Subcutaneous abdominal adipose tissue (tissue), 5 donors: ENCODE data around the gene TIGD3.
A peak's percentile ranks its signal among the peaks of the same experiment; 100 is the strongest.
"Not testable (repeated sequence)": the region's sequence is repeated elsewhere in the genome, so short reads cannot be mapped to it uniquely, and the experiment has no call there.

Source experiments
- H3K27ac ChIP-seq: one replicate; pipeline ENCODE4 v1.7.0; 2013; ENCODE audit warnings: low read depth, mild to moderate bottlenecking, inconsistent platforms, low read length, moderate library complexity
- H3K27me3 ChIP-seq, 5 donors: one replicate each; pipeline ENCODE4 v1.7.0; 2013; ENCODE audit warnings: low read length in 5 of 5, inconsistent platforms in 1 of 5; ENCODE audit not compliant: control insufficient read depth in 5 of 5, insufficient read depth in 4 of 5
- H3K36me3 ChIP-seq, 5 donors: one replicate each; pipeline ENCODE4 v1.7.0; 2013; ENCODE audit warnings: low read length in 5 of 5; ENCODE audit not compliant: control insufficient read depth in 5 of 5, insufficient read depth in 5 of 5
- H3K4me1 ChIP-seq, 5 donors: one replicate each; pipeline ENCODE4 v1.7.0; 2013; ENCODE audit warnings: low read length in 5 of 5, mild to moderate bottlenecking in 3 of 5, moderate library complexity in 1 of 5; ENCODE audit not compliant: control insufficient read depth in 5 of 5, insufficient read depth in 5 of 5
- H3K4me3 ChIP-seq, 5 donors: one replicate each; pipeline ENCODE4 v1.7.0; 2013; ENCODE audit warnings: low read length in 5 of 5, low read depth in 1 of 5
- H3K9ac ChIP-seq, 5 donors: one replicate each; pipeline ENCODE4 v1.7.0; 2013; ENCODE audit warnings: low read length in 5 of 5, mild to moderate bottlenecking in 4 of 5, moderate library complexity in 3 of 5
- H3K9me3 ChIP-seq, 5 donors: one replicate each; pipeline ENCODE4 v1.7.0; 2013; ENCODE audit warnings: low read length in 5 of 5; ENCODE audit not compliant: control insufficient read depth in 5 of 5
- donor health status: healthy.
- donor health status: healthy.
- donor health status: healthy.
- donor health status: healthy.
- donor health status: healthy.

TIGD3 gene

GRCh38 chr11:65323813-65324212 lies 30.7 kb upstream of the TIGD3 start:
- H3K36me3 ChIP-seq = peaks cover 0 to 31% (median 29%) of the 10 kb centered on the region in 5 donors

DNA sequence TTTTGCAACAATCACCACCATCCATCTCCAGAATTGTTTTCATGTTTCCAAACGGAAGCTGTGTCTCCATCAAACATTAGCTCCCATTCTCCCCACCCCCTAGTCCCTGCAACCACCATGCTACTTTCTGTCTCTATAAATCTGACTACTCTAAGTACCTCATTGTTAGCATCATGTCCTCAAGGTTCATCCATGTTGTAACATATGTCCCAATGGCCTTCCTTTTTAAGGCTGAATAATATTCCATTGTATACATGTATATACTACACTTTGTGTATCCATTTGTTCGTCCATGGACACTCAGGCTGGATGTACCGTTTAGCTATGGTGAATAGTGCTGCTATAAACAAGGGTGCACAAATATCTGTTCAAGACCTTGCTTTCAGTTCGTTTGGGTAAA lies 29.1 kb upstream of the TIGD3 start:
- Histone ChIP-seq H3K36me3 (peaks cover 0 to 24% (median 23%) of the 10 kb centered on the region in 5 donors), H3K27me3 (no peaks in the 10 kb centered on the region), H3K4me3 (no peak overlapping the region), H3K9ac (no peak overlapping the region), H3K27ac (no peak overlapping the region), H3K9me3 (no peaks in the 10 kb centered on the region), H3K4me1 (peaks cover 2 to 43% (median 28%) of the 10 kb centered on the region in 5 donors)

More at GRCh38 chr11:65323813-65324212, 30.7 kb upstream of the TIGD3 start:
- Histone ChIP-seq H3K27me3 (no peaks in the 10 kb centered on the region), H3K27ac (no peak overlapping the region), H3K4me1 (peaks cover 5 to 47% (median 36%) of the 10 kb centered on the region in 5 donors), H3K9ac (no peak overlapping the region), H3K4me3 (no peak overlapping the region), H3K9me3 (no peaks in the 10 kb centered on the region)

- Histone ChIP-seq H3K27me3 (no peaks in the 10 kb centered on the region), H3K9ac (no peak overlapping the region), H3K27ac (no peak overlapping the region), H3K4me1 (peaks cover 0 to 27% (median 19%) of the 10 kb centered on the region in 5 donors), H3K36me3 (peaks cover 0 to 8% (median 7%) of the 10 kb centered on the region in 5 donors), H3K9me3 (no peaks in the 10 kb centered on the region), H3K4me3 (no peak overlapping the region)
Measured at GRCh38 chr11:65327021-65327420, 27.5 kb upstream of the TIGD3 start.

DNA sequence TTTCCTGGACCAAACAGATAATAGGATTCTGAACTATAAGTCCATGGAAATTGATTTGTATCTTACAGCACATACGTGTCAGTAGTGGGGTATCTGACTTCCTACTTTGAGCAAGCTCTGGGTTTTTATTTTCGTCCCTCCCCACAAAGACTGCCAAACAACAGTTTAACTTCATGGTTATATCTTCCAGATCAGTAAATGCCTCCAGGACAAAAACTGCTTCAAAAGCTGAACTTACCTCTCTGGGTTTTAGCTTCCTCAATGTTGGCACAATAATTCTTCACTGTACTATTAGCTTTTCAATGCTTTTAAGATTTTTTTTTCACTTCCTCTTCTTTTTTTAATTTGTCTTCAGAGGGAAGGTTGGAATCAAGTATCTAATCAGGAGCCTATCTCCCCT lies 25.1 kb upstream of the TIGD3 start:
- H3K27me3 ChIP-seq = no peaks in the 10 kb centered on the region
- no peaks in the 10 kb centered on the region for H3K36me3 ChIP-seq
- H3K9ac ChIP-seq = peak overlapping the region in 1 of 5 donors; percentile 35
- peaks cover 1 to 24% (median 20%) of the 10 kb centered on the region in 5 donors for H3K4me1 ChIP-seq
- H3K9me3 ChIP-seq = no peaks in the 10 kb centered on the region
- H3K27ac ChIP-seq = no peak overlapping the region
- no peak overlapping the region for H3K4me3 ChIP-seq

- H3K27me3 ChIP-seq = no peaks in the 10 kb centered on the region
- H3K9ac ChIP-seq = peak overlapping the region in 1 of 5 donors; percentile 35
- no peak overlapping the region for H3K4me3 ChIP-seq
- H3K4me1 ChIP-seq = peaks cover 3 to 29% (median 25%) of the 10 kb centered on the region in 5 donors
- no peak overlapping the region for H3K27ac ChIP-seq
- H3K9me3 ChIP-seq = no peaks in the 10 kb centered on the region
- H3K36me3 ChIP-seq = no peaks in the 10 kb centered on the region
Measured at GRCh38 chr11:65329944-65330403, 24.6 kb upstream of the TIGD3 start.

- H3K27ac ChIP-seq = no peak overlapping the region
- no peaks in the 10 kb centered on the region for H3K9me3 ChIP-seq
- H3K27me3 ChIP-seq = no peaks in the 10 kb centered on the region
- peaks cover 5 to 35% (median 30%) of the 10 kb centered on the region in 5 donors for H3K4me1 ChIP-seq
- no peaks in the 10 kb centered on the region for H3K36me3 ChIP-seq
- no peak overlapping the region for H3K4me3 ChIP-seq
- no peak overlapping the region for H3K9ac ChIP-seq
Measured at GRCh38 chr11:65330544-65330943, 24.0 kb upstream of the TIGD3 start.

DNA sequence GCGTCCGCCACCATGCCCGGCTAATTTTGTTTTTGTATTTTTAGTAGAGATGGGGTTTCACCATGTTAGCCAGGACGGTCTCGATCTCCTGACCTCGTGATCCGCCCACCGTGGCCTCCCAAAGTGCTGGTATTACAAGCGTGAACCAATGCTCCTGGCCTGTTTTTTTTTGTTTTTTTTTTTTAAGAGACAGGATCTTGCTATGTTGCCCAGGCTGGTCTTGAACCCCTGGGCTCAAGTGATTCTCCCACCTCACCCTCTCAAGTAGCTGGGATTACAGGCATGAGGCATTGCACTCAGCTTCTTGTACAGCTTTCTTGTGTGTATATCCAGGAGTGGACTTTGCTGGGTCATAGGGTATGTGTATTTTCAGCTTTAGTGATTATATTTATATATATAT lies 22.0 kb upstream of the TIGD3 start:
- H3K36me3 ChIP-seq, H3K9me3 ChIP-seq: not testable (repeated sequence)

DNA sequence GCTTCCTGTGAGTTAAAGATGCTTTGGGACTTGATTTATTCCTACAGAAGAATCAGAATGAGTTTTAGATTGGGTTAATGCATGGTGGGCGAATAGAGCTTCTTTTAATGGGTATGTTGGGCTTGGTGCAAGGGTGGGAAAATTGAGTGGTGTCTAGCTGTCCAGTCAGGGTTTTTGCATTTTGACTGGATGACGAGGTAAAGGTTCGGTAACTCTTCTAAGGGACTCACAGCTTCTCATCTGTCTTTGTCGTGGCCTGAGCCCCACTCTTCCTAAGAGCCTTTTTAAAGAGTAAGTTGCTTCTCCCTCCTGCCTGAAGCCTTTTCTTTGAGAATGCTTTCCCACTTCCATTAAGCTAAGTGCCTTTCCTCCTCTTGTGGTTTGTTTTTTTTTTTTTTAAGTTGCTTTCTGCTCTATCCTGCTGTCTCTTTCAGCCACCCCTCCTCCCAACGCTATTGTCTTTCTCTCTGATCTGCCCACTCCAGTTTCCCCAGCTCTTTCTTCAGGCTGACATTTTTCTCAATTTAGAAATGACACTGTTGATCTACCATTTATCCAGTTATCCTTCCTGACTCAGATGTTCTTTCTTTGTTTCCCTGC lies 19.8 kb upstream of the TIGD3 start:
- Histone ChIP-seq H3K4me3 (peak overlapping the region; percentile 85 to 95 (median 94)), H3K27ac (peak overlapping the region; percentile 61), H3K4me1 (peaks cover 5 to 23% (median 19%) of the 10 kb centered on the region in 5 donors), H3K9ac (peak overlapping the region; percentile 73 to 89 (median 84)), H3K9me3 (no peaks in the 10 kb centered on the region), H3K36me3 (peaks cover 0 to 10% (median 4%) of the 10 kb centered on the region in 5 donors), H3K27me3 (no peaks in the 10 kb centered on the region)

More for the DNA sequence above, 22.0 kb upstream of the TIGD3 start:
- H3K4me1 ChIP-seq = peaks cover 5 to 35% (median 31%) of the 10 kb centered on the region in 5 donors
- H3K27me3 ChIP-seq, H3K9ac ChIP-seq, H3K27ac ChIP-seq, H3K4me3 ChIP-seq: not testable (repeated sequence)

- H3K4me1 ChIP-seq = peaks cover 5 to 22% (median 15%) of the 10 kb centered on the region in 5 donors
- H3K9ac ChIP-seq = no peak overlapping the region
- H3K27me3 ChIP-seq = no peaks in the 10 kb centered on the region
- no peak overlapping the region for H3K4me3 ChIP-seq
- H3K36me3 ChIP-seq = peaks cover 3 to 44% (median 38%) of the 10 kb centered on the region in 5 donors
- H3K9me3 ChIP-seq = no peaks in the 10 kb centered on the region
- no peak overlapping the region for H3K27ac ChIP-seq
Measured at GRCh38 chr11:65338676-65339075, 15.9 kb upstream of the TIGD3 start.

GRCh38 chr11:65340226-65340625 lies 14.3 kb upstream of the TIGD3 start:
- H3K4me3 ChIP-seq = no peak overlapping the region
- no peak overlapping the region for H3K9ac ChIP-seq
- no peak overlapping the region for H3K27ac ChIP-seq
- peaks cover 5 to 60% (median 54%) of the 10 kb centered on the region in 5 donors for H3K36me3 ChIP-seq
- no peaks in the 10 kb centered on the region for H3K9me3 ChIP-seq
- H3K4me1 ChIP-seq = peaks cover under 1 to 9% (median 4%) of the 10 kb centered on the region in 5 donors
- no peaks in the 10 kb centered on the region for H3K27me3 ChIP-seq
